Measurements from ENCODE around the gene TLCD1. TPM values are rescaled to one million over a fixed set of nuclear protein-coding genes. Genes with fewer than 3 reads are reported as not detected.

TLCD1 gene
- total and polyA plus RNA-seq, 2 of the 8 experiments (the other 6 are each of a cell fraction or from before 2014, with no cell fraction given): 40.7 to 128 TPM

- no peak for TF ChIP-seq ATF2 (IDR thresholded peaks at IDR 0.05; ENCODE audit: low read length)
- TF ChIP-seq SIX5 (IDR thresholded peaks at IDR 0.05; ENCODE audit: low read depth, low read length): no peak
- no peak for TF ChIP-seq POLR2AphosphoS5 (IDR thresholded peaks at IDR 0.05; ENCODE audit: low read depth, low read length)
Measured at GRCh38 chr17:28688481-28688880, 37.6 kb downstream of the TLCD1 start (continued).
